Esophagus muscularis mucosa (tissue), 4 donors: ENCODE data around the gene EPM2A. TPM values are rescaled to one million over a fixed set of nuclear protein-coding genes. Genes with fewer than 3 reads are reported as not detected.

Source experiments
- DNase-seq: peaks from one replicate; pipeline ENCODE4 v3.0.0-alpha.2; 2017; ENCODE audit errors: extremely low spot score
- H3K27ac ChIP-seq, 4 donors: fragments of 200-600 bp; sonication (generic); replicated peaks in 1 of 4; 1 replicate in 3 of 4; 2 replicates in 1 of 4; pipeline ENCODE4 v1.5.1; 2016 to 2019; ENCODE audit warnings: mild to moderate bottlenecking in 1 of 4
- H3K27me3 ChIP-seq, 4 donors: fragments of 200-600 bp; sonication (generic); one replicate each; pipeline versions ENCODE4 v1.5.1 to v1.6.0; 2016 to 2019
- H3K36me3 ChIP-seq, 4 donors: fragments of 200-600 bp; sonication (generic); one replicate each; pipeline ENCODE4 v1.5.1; 2016 to 2019
- H3K4me1 ChIP-seq, 4 donors: fragments of 200-600 bp; sonication (generic); one replicate each; pipeline ENCODE4 v1.5.1; 2016 to 2019
- H3K4me3 ChIP-seq, 4 donors: fragments of 200-600 bp; sonication (generic); 1 replicate in 2 of 4; 2 replicates in 2 of 4; pipeline ENCODE4 v1.5.1; 2016 to 2019; ENCODE audit warnings: mild to moderate bottlenecking in 4 of 4, moderate library complexity in 1 of 4
- H3K9me3 ChIP-seq, 4 donors: fragments of 200-600 bp; sonication (generic); 1 replicate in 3 of 4; 2 replicates in 1 of 4; pipeline ENCODE4 v1.5.1; 2016 to 2019
- CTCF ChIP-seq, 3 experiments: fragments of 200-600 bp in 2 of 3; fragments of 450-650 bp in 1 of 3; sonication (generic) in 2 of 3; IDR thresholded peaks; one replicate each; pipeline ENCODE4 v1.5.1; 2017 to 2019; ENCODE audit warnings: antibody characterized with exemption in 3 of 3, mild to moderate bottlenecking in 2 of 3, moderate library complexity in 1 of 3
- EP300 ChIP-seq: sonication (generic); formaldehyde crosslinking; IDR thresholded peaks from one replicate; pipeline ENCODE4 v1.6.1; 2017; ENCODE audit warnings: antibody characterized with exemption
- POLR2A ChIP-seq: fragments of 450-650 bp; IDR thresholded peaks from one replicate; pipeline ENCODE4 v1.6.1; 2017; ENCODE audit warnings: antibody characterized with exemption, moderate library complexity, mild to moderate bottlenecking, low read depth
- POLR2AphosphoS5 ChIP-seq, 2 donors: sonication (generic); formaldehyde crosslinking; IDR thresholded peaks; one replicate each; pipeline ENCODE4 v1.6.1; 2017; ENCODE audit warnings: antibody characterized with exemption in 2 of 2
- WGBS: methylation state at CpG from one replicate; pipeline ENCODE4 v1.1.5; 2018; 5-methylcytosine and 5-hydroxymethylcytosine counted together
- intact Hi-C: fragments of 100-400 bp; cut with DNase I; formaldehyde crosslinking; loops from one replicate; pipeline ENCODE4 v1.15.1; 2023
- total RNA-seq, 4 donors: library from RNA; depleted of rRNA; stranded (reverse); fragments of >200 nt; gene quantifications; one replicate each; pipeline versions ENCODE4 v1.1.0 to v1.2.1, GENCODE V29; 2016

EPM2A gene
- total RNA-seq, 4 donors from 2014 or later: 59.8 to 129 (median 75.0) TPM

GRCh38 chr6:145755682-145756081 is 20.4 kb upstream of the EPM2A start:
- Histone ChIP-seq H3K27me3 (no peaks in the 10 kb centered on the region), H3K27ac (no peak overlapping the region), H3K36me3 (no peaks in the 10 kb centered on the region), H3K4me3 (no peak overlapping the region), H3K4me1 (peaks cover 0 to 16% (median 2%) of the 10 kb centered on the region in 4 donors), H3K9me3 (no peaks in the 10 kb centered on the region)
- no peak for DNase-seq
- TF ChIP-seq EP300 (no peak), POLR2AphosphoS5 (IDR thresholded peaks at IDR 0.05) (no peak), POLR2A (no peak), CTCF (IDR thresholded peaks at IDR 0.05) (no peak)
- intact Hi-C loops: no loop called here

GRCh38 chr6:145752638-145753037 is 17.3 kb upstream of the EPM2A start:
- no peak overlapping the region for H3K27ac ChIP-seq
- intact Hi-C loops: no loop called here
- DNase-seq: no peak
- H3K36me3 ChIP-seq: no peaks in the 10 kb centered on the region
- no peak overlapping the region for H3K4me3 ChIP-seq
- H3K9me3 ChIP-seq: peaks cover 0 to 4% (median 0%) of the 10 kb centered on the region in 4 donors
- H3K27me3 ChIP-seq: no peaks in the 10 kb centered on the region
- TF ChIP-seq POLR2A (no peak), EP300 (no peak), POLR2AphosphoS5 (IDR thresholded peaks at IDR 0.05) (no peak), CTCF (IDR thresholded peaks at IDR 0.05) (no peak)
- H3K4me1 ChIP-seq: peaks cover 0 to 18% (median 12%) of the 10 kb centered on the region in 4 donors
- WGBS: 68% methylated on average over 2 of the region's 2 CpGs

GRCh38 chr6:145749632-145750031 is 14.3 kb upstream of the EPM2A start:
- Histone ChIP-seq H3K4me3 (no peak overlapping the region), H3K9me3 (peaks cover 0 to 4% (median 0%) of the 10 kb centered on the region in 4 donors)
- intact Hi-C loops: no loop called here

GRCh38 chr6:145745861-145746260 is 10.5 kb upstream of the EPM2A start:
- Histone ChIP-seq H3K4me1 (peaks cover 0 to 11% (median 9%) of the 10 kb centered on the region in 4 donors), H3K36me3 (no peaks in the 10 kb centered on the region), H3K9me3 (peaks cover 0 to 4% (median 0%) of the 10 kb centered on the region in 4 donors), H3K27ac (no peak overlapping the region), H3K27me3 (no peaks in the 10 kb centered on the region), H3K4me3 (no peak overlapping the region)
- TF ChIP-seq POLR2A: no peak
- TF ChIP-seq EP300: no peak
- no peak for TF ChIP-seq POLR2AphosphoS5 (IDR thresholded peaks at IDR 0.05)
- no peak for TF ChIP-seq CTCF (IDR thresholded peaks at IDR 0.05)
- 100% methylated on average over 1 of the region's 1 CpG for WGBS
- no peak for DNase-seq
- intact Hi-C loops: no loop called here

More at GRCh38 chr6:145749632-145750031, 14.3 kb upstream of the EPM2A start:
- no peak for TF ChIP-seq POLR2AphosphoS5 (IDR thresholded peaks at IDR 0.05)
- no peak for TF ChIP-seq POLR2A
- no peak for TF ChIP-seq CTCF (IDR thresholded peaks at IDR 0.05)
- TF ChIP-seq EP300: no peak
- H3K4me1 ChIP-seq: peaks cover 0 to 11% (median 9%) of the 10 kb centered on the region in 4 donors
- DNase-seq: no peak
- H3K27me3 ChIP-seq: no peaks in the 10 kb centered on the region
- H3K36me3 ChIP-seq: no peaks in the 10 kb centered on the region
- peak overlapping the region; percentile 10 to 50 (median 43) for H3K27ac ChIP-seq
- WGBS: 48% methylated on average over 1 of the region's 1 CpG

GRCh38 chr6:145744619-145745018 is 9.3 kb upstream of the EPM2A start:
- intact Hi-C loops: no loop called here
- DNase-seq: no peak
- WGBS: 89% methylated on average over 2 of the region's 2 CpGs
- no peak overlapping the region for H3K27ac ChIP-seq
- no peaks in the 10 kb centered on the region for H3K36me3 ChIP-seq
- no peaks in the 10 kb centered on the region for H3K27me3 ChIP-seq
- H3K4me3 ChIP-seq: no peak overlapping the region
- peaks cover 0 to 5% (median 4%) of the 10 kb centered on the region in 4 donors for H3K4me1 ChIP-seq
- peaks cover 0 to 4% (median 0%) of the 10 kb centered on the region in 4 donors for H3K9me3 ChIP-seq
- TF ChIP-seq POLR2A: no peak
- TF ChIP-seq EP300: no peak
